Vagina (tissue), 2 donors: ENCODE results near the gene TMEM52.

Source experiments
- POLR2A ChIP-seq, 2 donors: fragments of 450-650 bp; IDR thresholded peaks; one replicate each; pipeline ENCODE4 v1.6.1; 2017; ENCODE audit warnings: antibody characterized with exemption in 2 of 2, mild to moderate bottlenecking in 2 of 2, moderate library complexity in 2 of 2
- TF ChIP-seq, protein P1 (sequence below), 3 experiments: fragments of 450-650 bp in 2 of 3; fragments of 200-600 bp in 1 of 3; sonication (generic) in 1 of 3; IDR thresholded peaks; one replicate each; pipeline ENCODE4 v1.5.1; 2017 to 2019; ENCODE audit warnings: antibody characterized with exemption in 3 of 3, mild to moderate bottlenecking in 2 of 3, moderate library complexity in 2 of 3

- TF ChIP-seq, protein P1, sequence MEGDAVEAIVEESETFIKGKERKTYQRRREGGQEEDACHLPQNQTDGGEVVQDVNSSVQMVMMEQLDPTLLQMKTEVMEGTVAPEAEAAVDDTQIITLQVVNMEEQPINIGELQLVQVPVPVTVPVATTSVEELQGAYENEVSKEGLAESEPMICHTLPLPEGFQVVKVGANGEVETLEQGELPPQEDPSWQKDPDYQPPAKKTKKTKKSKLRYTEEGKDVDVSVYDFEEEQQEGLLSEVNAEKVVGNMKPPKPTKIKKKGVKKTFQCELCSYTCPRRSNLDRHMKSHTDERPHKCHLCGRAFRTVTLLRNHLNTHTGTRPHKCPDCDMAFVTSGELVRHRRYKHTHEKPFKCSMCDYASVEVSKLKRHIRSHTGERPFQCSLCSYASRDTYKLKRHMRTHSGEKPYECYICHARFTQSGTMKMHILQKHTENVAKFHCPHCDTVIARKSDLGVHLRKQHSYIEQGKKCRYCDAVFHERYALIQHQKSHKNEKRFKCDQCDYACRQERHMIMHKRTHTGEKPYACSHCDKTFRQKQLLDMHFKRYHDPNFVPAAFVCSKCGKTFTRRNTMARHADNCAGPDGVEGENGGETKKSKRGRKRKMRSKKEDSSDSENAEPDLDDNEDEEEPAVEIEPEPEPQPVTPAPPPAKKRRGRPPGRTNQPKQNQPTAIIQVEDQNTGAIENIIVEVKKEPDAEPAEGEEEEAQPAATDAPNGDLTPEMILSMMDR (IDR thresholded peaks at IDR 0.05), result no peak
- no peak for TF ChIP-seq POLR2A (IDR thresholded peaks at IDR 0.05)
These were observed 37.4 kb downstream of the TMEM52 start for GRCh38 chr1:1881727-1882126.
